Activated CD8-positive, alpha-beta memory T cell treated with anti-CD3 and anti-CD28 coated beads, Interleukin-2, amount 50 U/mL, for 1 hour (primary cell): ENCODE measurements around the gene ZC3H18.

Experiments used
- DNase-seq: peaks from one replicate; pipeline ENCODE4 v3.0.0-alpha.2; 2020; ENCODE audit errors: extremely low read depth

ZC3H18 gene

GRCh38 chr16:88532434-88533241, 37.6 kb upstream of the ZC3H18 start:
- no peak for DNase-seq

- DNase-seq, result no peak
Measured at GRCh38 chr16:88533381-88533917, 36.8 kb upstream of the ZC3H18 start.

GRCh38 chr16:88533932-88534637, 36.1 kb upstream of the ZC3H18 start:
- DNase-seq, result peak; percentile 40

DNA sequence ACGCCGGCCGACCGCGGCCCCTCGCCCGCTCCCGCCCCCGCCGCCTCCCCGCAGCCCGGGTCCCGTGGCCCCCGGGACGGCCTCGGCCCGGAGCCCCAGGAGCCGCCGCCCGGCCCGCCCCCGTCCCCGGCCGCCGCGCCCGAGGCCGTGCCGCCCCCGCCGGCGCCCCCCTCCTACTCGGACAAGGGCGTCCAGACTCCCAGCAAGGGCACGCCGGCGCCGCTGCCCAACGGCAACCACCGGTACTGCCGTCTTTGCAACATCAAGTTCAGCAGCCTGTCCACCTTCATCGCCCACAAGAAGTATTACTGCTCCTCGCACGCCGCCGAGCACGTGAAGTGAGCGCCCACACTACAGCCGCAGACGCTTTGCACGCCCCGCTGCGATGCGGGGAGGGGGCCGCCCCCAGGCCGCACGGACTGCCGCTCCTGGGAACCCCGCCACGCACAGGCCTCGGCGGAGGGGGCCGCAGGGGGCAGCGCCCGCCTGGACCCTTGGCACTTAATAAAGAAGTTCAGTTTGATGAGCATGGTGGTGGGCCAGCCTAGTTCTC, 35.5 kb upstream of the ZC3H18 start:
- no peak for DNase-seq

DNA sequence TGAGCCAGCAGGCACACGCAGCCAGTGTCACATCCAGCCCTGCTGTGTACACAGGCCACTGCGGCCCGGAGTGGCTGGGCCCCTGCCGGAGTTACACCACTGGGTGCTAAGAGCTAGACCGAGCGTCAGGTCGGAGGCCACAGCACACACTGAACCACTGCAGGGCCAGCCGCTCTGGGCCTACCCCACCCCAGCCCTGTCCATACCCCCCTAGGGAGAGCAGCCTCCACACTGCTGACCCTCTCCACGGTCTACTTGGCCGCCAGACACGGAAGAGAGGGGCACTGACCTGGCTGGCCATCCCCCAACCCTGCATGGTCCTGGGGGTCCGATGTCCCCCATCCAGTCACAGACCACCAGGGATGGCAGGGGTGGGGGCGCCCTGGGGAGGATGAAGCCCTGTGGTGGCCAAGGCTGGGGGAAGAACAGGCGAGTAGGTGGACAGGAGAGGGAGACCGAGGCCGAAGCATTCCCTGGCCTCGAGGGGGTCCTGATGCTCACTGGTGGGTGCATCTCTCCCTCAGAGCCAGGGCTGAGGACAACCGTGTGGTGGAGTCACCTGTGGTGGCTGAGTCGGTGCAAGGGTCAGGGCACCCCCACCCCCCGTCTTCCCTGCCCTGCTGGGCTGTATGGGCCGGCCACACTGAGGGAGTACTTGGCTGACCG, 34.9 kb upstream of the ZC3H18 start:
- no peak for DNase-seq

- DNase-seq, result no peak
Measured at GRCh38 chr16:88535857-88536222, 34.4 kb upstream of the ZC3H18 start.

DNA sequence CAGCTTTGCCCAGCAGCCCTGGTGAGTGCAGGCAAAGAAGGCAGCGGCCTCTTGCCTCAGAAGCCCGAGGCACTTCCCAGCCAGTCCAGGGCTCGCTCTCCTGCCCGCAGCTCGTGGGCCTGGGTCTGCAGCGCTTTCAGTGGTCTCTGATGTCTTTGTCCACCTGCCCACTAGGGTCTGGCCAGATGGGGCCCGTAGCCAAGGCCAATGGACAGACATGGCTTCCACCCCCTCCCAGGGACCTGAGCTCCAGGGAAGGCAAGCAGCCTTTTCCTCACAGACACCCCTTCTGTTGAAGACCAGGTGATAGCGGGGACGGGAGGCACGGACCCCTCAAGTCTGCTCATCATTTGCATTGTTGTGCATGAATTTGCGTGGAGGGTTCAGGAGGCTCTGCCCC, 33.7 kb upstream of the ZC3H18 start:
- no peak for DNase-seq

DNA sequence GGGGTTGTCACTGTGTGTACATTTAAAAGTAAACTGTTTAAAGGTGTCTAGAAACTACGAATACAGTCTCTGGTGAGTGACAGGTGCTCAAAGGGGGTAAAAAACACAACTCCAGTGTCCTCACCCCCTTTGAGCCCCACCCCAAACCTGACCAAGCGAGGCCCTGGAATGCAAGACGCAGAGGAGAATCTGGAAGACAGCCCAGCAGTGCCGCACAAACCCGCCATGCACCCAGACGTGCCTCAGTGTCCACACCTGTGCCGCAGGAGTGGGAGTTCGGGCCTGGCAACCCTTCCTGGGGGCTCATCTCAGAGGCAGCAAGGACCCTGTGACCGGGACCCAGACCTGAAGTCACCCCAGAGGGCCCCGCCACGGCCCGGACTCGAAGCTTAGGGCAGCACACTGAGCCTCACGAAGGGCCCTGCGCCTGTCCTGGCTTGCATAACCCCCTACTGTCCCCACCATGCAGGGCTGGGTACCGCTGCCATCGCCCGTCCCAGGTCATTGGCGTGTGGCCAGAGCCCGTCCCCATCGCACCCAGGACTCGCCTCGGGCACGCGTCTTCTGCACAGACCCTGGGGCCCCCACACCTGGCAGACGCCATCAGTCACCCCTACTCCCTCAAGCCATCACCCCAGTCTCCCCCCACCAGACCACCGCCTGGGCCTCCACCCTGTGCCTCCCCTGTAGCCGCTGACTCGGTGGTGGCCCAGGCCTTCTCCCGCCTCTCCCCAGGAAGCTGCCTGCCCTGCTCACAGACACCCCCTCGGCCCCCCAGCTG, 33.0 kb upstream of the ZC3H18 start:
- no peak for DNase-seq

DNA sequence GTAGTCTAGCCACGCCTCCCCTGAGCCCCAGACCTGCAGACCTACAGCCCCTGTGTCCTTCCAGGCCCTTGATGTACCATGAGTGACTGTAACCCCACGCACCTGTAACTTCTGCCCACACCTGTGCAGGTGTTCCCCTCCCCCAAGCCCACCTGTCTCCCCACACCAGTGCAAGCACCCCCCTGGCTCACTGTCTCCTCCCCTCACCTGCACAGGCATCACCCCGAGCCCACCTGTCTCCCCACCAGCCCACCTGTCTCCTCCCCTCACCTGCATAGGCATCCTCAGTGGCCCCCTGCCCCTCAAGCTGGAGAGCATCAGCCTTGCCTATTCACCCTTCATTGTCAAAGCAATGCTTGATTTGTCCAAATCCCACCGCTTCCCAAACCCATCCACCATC, 32.3 kb upstream of the ZC3H18 start:
- DNase-seq, result no peak

DNA sequence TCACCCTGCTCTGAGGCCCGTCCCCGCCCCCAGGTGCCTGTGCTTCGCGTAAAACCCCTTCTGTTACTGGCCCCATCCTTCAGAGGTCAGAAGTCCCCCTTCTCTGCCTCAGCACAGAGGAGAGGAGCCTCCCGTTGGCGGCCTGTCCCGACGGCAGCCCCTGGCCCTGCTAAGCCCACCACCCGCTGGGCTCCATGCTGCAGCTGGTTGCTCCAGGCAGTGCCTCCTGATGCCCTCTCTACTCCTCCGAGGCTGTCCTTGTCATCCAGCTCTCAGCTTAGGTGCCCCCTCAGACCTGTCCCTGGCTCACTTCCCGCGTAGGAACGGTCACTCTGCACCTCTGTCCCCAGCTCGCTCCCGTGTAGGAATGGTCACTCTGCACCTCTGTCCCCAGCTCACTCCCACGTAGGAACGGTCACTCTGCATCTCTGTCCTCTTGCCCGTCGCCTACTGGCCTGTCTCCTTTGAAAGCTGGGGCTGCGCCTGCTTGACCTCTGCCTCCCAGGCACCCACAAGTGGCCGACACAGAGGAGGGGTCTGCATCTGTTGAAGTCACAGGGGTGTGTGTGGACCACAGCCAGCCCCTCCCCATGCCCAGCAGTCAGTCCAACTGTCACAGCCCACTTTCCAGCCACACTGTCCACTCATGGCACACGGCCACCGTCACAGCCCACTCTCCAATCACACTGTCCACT, 31.7 kb upstream of the ZC3H18 start:
- no peak for DNase-seq

DNA sequence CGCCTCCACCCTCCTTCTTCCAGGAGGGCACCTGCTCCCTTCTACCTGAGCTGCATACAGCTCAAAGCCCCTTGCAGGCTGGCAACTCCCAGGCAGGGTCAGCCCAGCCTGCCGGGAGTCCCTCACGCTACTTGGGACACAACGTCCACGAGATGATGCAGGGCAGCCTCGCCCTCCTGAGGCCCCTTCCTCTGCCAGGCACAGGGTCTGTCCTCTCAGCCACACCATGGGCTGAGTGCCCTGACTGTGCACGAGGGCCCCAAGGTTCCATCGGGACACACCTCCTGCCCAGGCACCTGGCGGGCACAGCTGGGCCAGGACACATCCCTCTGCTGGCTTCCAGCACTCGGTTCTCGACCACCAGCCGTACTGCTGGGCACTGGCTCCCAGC, 30.9 kb upstream of the ZC3H18 start:
- DNase-seq, result no peak

DNA sequence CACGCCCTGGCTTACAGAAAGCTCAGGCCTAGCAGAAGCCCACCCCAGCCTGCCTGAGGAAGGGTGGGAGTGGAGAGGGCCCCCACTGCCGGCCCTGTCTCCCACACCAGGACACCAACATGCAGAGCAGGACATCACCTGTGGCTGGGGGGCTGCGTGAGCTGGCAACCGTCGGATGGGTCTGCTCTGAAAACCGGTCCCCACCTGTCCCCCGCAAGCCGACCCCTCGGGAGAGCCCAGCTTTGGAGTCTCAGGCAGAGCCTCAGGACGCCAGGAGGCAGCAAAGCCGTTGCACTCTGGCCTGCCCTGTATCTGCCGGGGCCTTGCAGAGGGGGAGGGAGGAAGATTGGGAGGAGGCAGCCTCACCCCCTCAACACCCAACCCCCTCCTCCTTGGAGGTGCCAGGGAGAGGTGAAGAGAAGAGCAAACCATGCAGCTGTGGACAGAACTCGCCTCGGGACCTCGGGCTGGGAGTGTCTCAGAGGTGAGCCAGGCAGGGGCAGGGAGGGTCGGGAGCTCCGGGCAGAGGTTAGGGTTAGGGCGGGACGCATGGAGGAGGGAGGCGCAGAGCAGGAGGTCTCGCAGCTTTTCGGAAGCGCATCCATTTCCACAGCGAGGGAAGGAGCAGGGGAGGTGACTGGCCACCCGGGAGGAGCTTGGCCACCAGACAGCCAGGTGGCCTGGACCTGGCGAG, 30.4 kb upstream of the ZC3H18 start:
- DNase-seq, result no peak

- no peak for DNase-seq
Measured at GRCh38 chr16:88540346-88540977, 29.7 kb upstream of the ZC3H18 start.

DNA sequence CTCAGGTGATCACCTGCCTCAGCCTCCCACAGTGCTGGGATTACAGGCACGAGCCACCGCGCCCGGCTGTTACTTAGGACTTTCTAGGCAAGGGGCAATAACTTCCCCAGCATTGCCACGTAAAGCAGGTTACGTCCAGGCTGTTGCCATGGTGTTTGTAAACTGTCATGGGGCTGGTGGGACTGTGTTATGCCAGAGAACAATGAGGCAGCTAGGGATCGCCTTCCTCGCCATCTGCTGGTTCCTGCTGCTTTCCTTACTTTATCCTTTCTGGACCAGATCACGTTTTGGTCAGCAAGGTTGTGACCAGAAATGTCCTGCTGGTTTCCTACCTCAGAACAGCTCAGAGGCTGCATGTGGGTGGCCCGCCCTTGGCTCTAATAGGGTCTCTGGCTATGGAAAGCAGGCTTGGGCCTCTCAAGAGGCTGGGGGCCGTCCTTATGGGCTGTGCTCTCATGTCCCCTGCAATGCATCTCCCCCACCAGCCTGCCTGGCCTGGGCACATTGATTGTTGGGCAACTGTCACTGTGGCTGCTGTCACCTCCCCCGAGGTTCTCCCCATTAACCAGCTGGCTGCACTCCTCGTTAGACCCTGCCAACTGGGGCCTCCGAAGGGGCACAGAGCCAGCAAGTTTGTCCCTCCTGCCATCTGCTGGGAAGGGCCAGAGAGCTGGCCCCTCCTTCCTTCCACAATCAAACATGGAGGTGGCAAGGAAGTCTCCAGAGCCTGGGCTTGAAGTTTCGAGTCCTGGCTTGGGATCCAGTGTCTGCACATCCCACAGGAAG, 28.2 kb upstream of the ZC3H18 start:
- no peak for DNase-seq

DNA sequence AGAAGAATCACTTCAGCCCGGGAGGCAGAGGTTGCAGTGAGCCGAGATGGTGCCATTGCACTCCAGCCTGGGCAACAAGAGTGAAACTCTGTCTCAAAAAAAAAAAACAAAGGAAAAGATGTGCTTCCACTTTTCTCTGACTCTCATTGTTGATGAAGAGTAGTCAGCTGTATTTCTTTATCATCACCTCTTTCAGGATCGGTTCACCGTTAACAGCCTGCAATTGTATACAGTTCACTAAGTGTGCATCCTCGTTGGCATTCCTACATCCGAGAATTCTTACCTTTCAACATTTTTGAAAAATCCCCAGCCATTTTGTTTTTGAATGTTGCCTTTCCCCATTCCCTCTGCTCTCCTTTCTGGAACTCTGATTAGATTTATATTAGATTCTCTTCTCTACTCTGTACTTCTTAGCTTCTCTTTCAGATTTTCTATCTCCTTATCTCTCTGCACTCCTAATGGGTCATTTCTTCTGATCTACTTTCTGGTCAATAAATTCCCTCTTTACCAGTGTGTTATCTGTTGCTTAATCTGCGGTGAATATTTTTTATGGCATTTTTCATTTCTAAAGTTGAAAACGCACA, 26.9 kb upstream of the ZC3H18 start:
- no peak for DNase-seq

GRCh38 chr16:88545781-88546180, 24.4 kb upstream of the ZC3H18 start:
- no peak for DNase-seq

GRCh38 chr16:88548131-88548874, 21.9 kb upstream of the ZC3H18 start:
- no peak for DNase-seq

DNA sequence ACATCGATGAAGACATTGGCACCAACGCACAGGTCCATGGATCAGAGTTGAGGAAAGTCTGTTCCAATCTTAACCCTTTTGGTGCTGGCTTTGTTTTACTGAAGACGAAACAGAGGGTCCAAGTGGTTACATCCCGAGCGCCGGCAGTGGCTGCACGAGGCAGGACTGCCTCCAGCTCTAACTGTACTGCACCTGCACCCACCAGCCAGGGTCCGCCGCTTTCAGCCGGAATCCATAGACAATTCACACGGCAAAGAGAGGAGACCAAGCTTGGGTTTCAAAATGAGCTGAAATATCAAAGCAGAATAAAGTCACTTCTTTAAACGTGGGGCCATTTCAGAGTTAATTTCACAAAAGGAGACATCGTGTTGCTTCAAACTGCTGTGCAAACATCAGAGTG, 21.2 kb upstream of the ZC3H18 start:
- DNase-seq, result no peak
